Measurements from ENCODE around the gene STBD1.
"Not testable (repeated sequence)": the region's sequence is repeated elsewhere in the genome, so short reads cannot be mapped to it uniquely, and the experiment has no call there.

STBD1 gene

GRCh38 chr4:76322236-76322635 is 15.7 kb downstream of the STBD1 start:
- no peak for DNase-seq (ENCODE audit: low read depth, low spot score)

DNA sequence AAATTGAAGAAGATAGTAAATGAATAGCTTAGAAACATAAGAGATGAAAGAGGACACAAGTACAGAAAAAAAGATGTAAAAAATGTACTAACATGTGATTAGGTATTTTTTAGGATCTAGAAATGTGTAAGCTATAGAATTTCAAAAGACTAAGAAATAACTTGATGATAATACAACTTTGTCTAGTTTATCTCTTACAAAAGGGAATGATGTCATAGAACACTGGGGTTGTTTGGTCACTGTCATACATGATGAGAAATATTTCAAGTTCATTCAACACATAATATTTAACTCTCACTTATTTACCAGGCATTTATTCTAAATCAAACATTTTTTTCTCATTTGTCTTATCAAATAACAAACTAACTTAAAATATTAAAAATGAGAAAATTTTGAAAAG is 18.5 kb downstream of the STBD1 start:
- no peak for DNase-seq (ENCODE audit: low read depth, low spot score)

GRCh38 chr4:76326515-76326914 is 20.0 kb downstream of the STBD1 start:
- DNase-seq (ENCODE audit: low read depth, low spot score), result no peak

DNA sequence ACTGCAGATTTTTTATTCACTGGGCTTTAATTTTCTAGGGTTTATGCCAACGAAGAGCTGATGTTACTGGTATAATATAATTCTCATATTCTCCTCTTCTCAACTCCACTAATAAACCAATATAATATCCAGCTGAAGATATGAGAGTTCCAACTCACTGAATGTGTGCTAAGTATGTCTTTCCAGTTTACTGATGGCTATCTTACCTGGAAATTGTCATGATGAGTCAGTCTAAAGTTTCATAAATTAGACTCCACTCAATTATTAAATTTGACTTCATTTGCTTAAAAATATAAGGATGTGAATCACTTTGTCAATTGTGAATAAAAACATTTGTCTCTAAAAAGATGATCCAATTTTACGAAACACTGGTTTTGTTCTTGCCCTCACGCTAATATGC is 28.4 kb downstream of the STBD1 start:
- DNase-seq (ENCODE audit: low read depth, low spot score), result no peak

GRCh38 chr4:76339364-76339763 is 32.8 kb downstream of the STBD1 start:
- no peak for DNase-seq (ENCODE audit: low read depth, low spot score)

GRCh38 chr4:76341063-76341462 is 34.5 kb downstream of the STBD1 start:
- DNase-seq (ENCODE audit: low read depth, low spot score), result no peak

DNA sequence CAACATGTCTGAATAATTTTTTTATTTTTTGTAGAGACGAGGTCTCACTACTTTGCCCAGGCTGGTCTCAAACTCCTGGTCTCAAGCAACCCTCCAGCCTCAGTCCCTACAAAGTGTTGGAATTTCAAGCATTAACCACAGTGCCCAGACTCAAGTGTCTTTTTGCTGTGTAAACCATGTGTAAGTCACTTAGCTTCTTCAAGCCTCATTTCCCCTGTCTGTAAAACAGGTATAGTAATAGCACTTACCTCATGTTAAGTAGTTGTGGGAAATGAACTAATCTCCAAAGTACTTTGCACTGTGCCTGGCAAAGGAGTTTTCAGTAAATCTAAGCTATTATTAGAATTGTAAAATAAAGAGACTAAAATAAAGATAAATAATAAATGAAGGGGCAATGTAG is 35.7 kb downstream of the STBD1 start:
- no peak for DNase-seq (ENCODE audit: low read depth, low spot score)

DNA sequence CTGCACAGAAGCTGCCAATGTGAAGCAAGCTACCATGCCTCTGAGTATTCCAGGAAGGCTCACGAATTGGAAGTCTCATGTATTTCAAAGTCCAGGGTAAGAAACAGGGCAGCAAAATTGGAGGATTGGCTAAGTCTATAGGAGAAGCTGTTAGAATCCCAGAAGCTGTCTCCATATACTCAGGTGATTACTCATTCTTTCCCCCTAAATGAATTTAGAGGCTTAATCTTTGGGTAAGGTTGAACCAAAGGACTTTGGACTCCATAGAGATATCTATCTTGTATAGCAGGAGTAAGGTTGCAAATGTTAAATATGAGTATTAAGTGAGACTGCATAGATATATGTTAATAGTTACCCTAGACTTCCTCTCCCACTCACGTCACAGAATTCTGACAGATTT is 36.3 kb downstream of the STBD1 start:
- DNase-seq (ENCODE audit: low read depth, low spot score), result no peak

DNA sequence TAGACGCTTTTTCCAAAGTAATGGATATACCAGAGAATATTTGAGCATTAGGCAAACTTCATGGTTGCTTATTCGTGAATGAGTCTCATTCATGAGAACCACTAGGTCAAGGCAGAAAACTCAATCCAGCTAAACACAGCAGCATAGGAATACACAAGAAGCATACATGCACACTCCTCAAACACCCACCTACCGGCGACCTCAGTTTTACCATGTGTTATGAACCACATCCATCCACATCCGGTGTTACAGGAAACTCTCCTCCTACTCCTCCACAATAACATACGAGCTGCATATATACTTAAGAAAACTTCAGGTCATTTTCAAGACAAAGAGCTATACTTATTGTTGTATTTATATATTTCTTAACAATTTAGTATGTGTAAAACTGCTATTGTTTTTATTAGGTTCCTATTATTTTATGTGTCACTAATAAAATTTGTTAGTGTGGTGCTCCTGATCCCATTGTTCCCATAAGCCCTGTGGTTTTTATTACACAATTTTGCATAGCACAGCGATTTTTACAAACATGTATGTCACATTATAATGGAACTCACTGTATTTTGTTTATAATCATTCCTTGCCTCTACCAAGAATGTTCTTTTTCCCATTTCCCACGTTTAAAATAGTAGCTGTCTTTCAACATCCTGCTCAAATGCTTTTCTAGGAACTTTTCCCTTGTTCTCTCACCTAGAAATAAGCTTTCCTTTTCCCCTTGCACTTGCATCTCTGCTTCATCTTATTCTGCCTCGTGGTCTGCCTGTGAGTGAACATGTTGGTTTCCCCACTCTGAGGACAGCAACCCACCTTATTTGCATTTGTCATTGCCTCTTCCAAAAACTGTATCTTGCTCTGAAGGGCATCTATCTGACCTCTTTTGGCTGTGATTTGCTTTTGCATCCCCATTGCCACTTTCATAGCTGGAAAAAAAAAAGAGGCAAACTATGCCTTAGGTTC is 48.3 kb downstream of the STBD1 start:
- DNase-seq (ENCODE audit: low read depth, low spot score), result no peak

DNA sequence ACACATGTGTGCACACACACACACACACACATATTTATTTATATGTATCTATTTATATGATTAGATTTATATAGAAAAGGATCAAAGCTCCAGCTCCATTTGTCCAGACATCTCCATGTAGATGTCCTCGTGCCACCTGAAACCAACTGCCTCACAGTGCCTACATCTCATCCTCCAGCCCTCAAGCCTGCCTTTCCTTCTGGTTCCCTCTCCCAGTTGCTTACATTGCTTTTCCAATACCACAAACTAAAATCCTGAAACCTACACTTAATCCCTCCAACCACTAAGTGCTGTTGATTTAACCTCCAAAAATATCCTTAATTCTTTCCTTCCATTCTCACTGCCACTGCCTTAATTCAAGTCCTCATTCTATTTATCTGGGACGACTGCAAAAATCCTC is 51.4 kb downstream of the STBD1 start:
- DNase-seq (ENCODE audit: low read depth, low spot score), result no peak

DNA sequence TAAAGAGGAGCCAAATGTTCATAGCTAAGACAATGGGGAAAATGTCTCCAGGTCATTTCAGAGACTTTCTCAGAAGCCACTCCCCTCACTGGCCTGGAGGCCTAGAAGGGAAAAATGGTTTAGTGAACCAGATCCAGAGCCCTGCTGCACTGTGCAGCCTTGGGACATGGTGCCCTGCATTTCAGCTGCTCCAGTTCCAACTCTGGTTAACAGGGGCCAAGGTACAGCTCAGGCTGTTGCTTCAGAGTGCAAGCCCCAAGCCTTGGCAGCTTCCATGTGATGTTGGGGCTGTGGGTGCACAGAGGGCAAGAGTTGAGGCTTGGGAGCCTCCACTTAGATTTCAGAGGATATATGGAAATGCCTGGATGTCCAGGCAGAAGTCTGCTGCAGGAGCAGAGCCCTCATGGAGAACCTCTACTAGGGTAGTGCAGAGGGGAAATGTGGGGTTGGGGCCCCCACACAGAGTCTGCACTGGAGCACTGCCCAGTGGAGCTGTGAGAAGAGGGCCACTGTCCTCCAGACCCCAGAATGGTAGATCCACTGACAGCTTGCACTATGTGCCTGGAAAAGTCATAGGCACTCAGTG is 53.4 kb downstream of the STBD1 start:
- DNase-seq (ENCODE audit: low read depth, low spot score), result not testable (repeated sequence)

All from ELF-1 (cell line).